ENCODE results near the gene TERT. TPM values are rescaled to one million over a fixed set of nuclear protein-coding genes. Genes with fewer than 3 reads are reported as not detected.

TERT gene
- total RNA-seq, 3 donors from 2014 or later: under 0.01 TPM; not detected in 2

DNA sequence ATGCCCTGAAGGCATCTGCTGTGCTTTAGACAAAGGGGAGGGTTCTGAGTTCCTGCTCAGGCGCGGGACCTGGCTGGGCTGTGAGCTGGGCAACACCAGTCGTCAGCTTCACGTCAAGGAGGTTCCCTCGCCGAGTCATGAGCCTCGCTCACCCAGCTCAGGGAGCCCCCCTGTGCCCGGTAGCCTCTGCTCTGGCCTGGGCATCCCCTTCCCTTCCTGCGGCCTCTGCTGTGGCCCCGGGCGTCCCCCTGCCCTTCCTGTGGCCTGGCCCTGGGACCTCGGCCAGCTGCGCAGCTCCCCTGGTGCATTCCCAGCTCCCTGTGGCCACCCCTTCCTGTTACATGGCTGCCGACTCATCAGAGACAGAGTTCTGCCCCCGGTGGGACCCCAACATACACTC is 29.8 kb downstream of the TERT start:
- H3K27ac ChIP-seq: no peak overlapping the region
- H3K4me1 ChIP-seq: no peaks in the 10 kb centered on the region
- H3K4me3 ChIP-seq: no peak overlapping the region
- H3K36me3 ChIP-seq: no peaks in the 10 kb centered on the region
- no peak for DNase-seq (ENCODE audit: low spot score in 2 of 2)
- peaks cover 23 to 41% of the 10 kb centered on the region in 2 donors for H3K9me3 ChIP-seq
- H3K27me3 ChIP-seq: no peaks in the 10 kb centered on the region
- TF ChIP-seq POLR2AphosphoS5 (IDR thresholded peaks at IDR 0.05) (no peak), POLR2A (IDR thresholded peaks at IDR 0.05) (no peak)
- intact Hi-C loops (cut with DNase I; ENCODE audit: low total_unique reads): no loop called here

DNA sequence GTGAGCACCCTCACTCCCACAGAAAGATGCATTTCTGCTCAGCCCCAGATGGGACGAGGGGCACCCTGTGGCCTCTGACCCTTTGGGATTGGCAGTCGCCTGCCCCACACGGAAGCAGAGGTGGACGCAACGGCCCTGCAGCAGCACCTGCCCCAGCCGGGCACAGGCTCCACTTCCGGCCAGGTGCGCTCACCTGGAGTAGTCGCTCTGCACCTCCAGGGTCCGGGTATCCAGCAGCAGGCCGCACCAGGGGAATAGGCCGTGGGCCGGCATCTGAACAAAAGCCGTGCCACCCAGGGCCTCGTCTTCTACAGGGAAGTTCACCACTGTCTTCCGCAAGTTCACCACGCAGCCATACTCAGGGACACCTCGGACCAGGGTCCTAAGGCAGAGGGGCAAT is 30.7 kb downstream of the TERT start:
- DNase-seq (ENCODE audit: low spot score in 2 of 2): no peak
- no peak overlapping the region for H3K27ac ChIP-seq
- intact Hi-C loops (cut with DNase I; ENCODE audit: low total_unique reads): no loop called here
- TF ChIP-seq POLR2AphosphoS5 (IDR thresholded peaks at IDR 0.05): no peak
- TF ChIP-seq, protein P1, sequence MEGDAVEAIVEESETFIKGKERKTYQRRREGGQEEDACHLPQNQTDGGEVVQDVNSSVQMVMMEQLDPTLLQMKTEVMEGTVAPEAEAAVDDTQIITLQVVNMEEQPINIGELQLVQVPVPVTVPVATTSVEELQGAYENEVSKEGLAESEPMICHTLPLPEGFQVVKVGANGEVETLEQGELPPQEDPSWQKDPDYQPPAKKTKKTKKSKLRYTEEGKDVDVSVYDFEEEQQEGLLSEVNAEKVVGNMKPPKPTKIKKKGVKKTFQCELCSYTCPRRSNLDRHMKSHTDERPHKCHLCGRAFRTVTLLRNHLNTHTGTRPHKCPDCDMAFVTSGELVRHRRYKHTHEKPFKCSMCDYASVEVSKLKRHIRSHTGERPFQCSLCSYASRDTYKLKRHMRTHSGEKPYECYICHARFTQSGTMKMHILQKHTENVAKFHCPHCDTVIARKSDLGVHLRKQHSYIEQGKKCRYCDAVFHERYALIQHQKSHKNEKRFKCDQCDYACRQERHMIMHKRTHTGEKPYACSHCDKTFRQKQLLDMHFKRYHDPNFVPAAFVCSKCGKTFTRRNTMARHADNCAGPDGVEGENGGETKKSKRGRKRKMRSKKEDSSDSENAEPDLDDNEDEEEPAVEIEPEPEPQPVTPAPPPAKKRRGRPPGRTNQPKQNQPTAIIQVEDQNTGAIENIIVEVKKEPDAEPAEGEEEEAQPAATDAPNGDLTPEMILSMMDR (IDR thresholded peaks at IDR 0.05): no peak
- no peaks in the 10 kb centered on the region for H3K36me3 ChIP-seq
- no peaks in the 10 kb centered on the region for H3K27me3 ChIP-seq
- H3K4me1 ChIP-seq: no peaks in the 10 kb centered on the region
- peaks cover 23 to 41% of the 10 kb centered on the region in 2 donors for H3K9me3 ChIP-seq
- no peak overlapping the region for H3K4me3 ChIP-seq

DNA sequence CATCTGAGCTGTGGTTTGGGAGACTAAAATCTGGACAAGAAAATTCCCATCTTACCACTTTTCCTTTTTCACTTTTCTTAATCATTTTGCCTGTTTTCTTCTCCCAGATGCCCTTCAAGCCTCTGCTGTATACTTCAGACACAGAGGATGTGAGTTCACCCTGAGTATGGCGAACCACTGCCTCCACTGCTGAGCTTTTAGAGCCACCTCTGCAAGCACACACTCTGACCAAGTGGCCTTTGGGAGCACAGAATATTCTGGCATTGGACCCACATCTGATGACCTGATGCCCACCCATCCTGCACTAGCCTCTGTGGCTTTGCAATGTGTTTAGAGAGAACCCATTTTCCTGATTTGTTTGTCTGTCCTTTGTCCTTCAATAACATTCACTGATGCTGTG is 32.5 kb downstream of the TERT start:
- no peak overlapping the region for H3K4me3 ChIP-seq
- H3K4me1 ChIP-seq: no peaks in the 10 kb centered on the region
- no peaks in the 10 kb centered on the region for H3K27me3 ChIP-seq
- intact Hi-C loops (cut with DNase I; ENCODE audit: low total_unique reads): no loop called here
- H3K27ac ChIP-seq: no peak overlapping the region
- DNase-seq (ENCODE audit: low spot score in 2 of 2): no peak
- no peaks in the 10 kb centered on the region for H3K36me3 ChIP-seq
- TF ChIP-seq POLR2AphosphoS5 (IDR thresholded peaks at IDR 0.05) (no peak), POLR2A (IDR thresholded peaks at IDR 0.05) (no peak)
- TF ChIP-seq, protein P1 (IDR thresholded peaks at IDR 0.05): no peak
- H3K9me3 ChIP-seq: peaks cover 23 to 41% of the 10 kb centered on the region in 2 donors

DNA sequence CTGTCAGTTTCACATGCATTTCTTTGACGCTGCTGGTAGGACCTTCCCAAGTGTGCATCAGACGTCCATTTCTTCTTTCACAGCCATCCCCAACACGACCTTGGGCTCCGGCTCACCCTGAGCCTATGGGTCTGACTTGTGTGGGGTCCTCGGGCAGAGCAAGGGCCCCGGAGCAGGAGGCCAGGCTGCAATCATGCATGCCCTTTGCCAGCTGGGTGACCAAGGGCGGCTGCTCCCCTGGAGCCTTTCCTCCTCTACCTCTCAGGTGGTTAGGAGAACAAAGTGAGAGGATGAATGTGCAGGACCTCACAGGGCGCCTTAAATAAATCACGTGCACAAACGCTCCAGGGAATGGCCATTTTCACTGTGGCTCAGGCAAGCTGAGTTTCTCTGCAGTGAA is 33.2 kb downstream of the TERT start:
- Histone ChIP-seq H3K36me3 (no peaks in the 10 kb centered on the region), H3K4me3 (no peak overlapping the region), H3K9me3 (peaks cover 23 to 41% of the 10 kb centered on the region in 2 donors), H3K27me3 (peaks cover 0 to 7% of the 10 kb centered on the region in 2 donors), H3K27ac (no peak overlapping the region), H3K4me1 (no peaks in the 10 kb centered on the region)
- TF ChIP-seq POLR2A (IDR thresholded peaks at IDR 0.05) (no peak), POLR2AphosphoS5 (IDR thresholded peaks at IDR 0.05) (no peak)
- TF ChIP-seq, protein P1 (IDR thresholded peaks at IDR 0.05): no peak
- DNase-seq (ENCODE audit: low spot score in 2 of 2): no peak
- intact Hi-C loops (cut with DNase I; ENCODE audit: low total_unique reads): no loop called here

DNA sequence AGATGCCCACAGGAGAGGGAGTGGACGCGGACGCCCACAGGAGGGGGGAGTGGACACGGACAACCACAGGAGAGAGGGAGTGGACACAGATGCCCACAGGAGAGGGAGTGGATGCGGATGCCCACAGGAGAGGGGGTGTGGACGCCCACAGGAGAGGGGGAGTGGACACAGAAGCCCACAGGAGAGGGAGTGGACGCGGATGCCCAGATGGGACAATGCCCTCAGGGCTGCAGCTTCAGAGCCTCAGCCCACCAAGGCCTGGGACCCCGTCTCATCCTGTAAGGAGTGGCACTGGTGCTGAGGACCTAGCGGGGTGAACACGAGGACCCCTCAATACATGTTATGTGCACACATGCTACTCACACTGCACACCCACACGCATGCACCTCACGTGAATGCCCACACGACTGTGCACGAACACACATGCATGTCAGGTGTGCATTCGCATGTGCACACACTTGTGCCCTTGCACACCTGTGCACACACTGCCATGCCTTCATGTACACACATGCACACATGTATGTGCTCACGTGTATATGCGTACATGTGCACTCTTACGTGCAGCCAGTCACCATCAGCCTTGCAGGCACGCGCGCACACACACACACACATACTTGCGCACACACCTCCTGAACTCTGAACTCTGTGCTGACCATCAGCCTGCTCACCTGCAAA is 34.9 kb downstream of the TERT start:
- H3K4me3 ChIP-seq: no peak overlapping the region
- intact Hi-C loops (cut with DNase I; ENCODE audit: low total_unique reads): no loop called here
- no peak for TF ChIP-seq POLR2AphosphoS5 (IDR thresholded peaks at IDR 0.05)
- TF ChIP-seq, protein P1 (IDR thresholded peaks at IDR 0.05): no peak
- TF ChIP-seq POLR2A (IDR thresholded peaks at IDR 0.05): no peak

More for the DNA sequence above, 34.9 kb downstream of the TERT start:
- no peak for DNase-seq (ENCODE audit: low spot score in 2 of 2)
- Histone ChIP-seq H3K9me3 (peaks cover 19 to 41% of the 10 kb centered on the region in 2 donors), H3K27ac (no peak overlapping the region), H3K4me1 (no peaks in the 10 kb centered on the region), H3K36me3 (no peaks in the 10 kb centered on the region), H3K27me3 (peaks cover 0 to 13% of the 10 kb centered on the region in 2 donors)

Measured in breast epithelium (tissue), 4 donors.